ENCODE measurements around the gene CNTNAP2.
A peak's percentile ranks its signal among the peaks of the same experiment; 100 is the strongest.

CNTNAP2 gene

DNA sequence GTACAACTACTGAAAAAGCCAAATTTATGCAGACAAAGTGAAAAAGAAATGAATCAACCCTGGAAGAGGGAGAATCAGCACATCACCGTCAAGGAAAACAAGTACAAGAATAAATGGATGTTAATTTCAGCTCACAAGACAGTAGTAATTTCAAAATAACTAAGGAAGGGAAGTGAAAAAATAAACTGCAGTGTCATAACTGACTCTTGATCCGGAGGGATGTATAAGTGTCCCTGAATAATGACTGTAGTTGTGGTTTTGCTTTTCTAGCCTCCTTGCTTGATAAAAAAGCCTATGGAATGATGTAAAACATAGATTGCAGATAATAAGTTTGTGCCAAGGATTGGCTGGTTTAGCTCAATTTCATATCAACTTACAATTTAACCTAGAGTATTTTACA, 1752.9 kb downstream of the CNTNAP2 start:
- Histone ChIP-seq H3K9me3 (replicated peaks in 1 of 11) (peaks cover 0 to 28% (median 11%) of the 10 kb centered on the region in 11 experiments; a peak in 13 of 22 replicates), H3K4me3 (no peak overlapping the region), H3K4me1 (peaks cover 0 to 25% (median 8%) of the 10 kb centered on the region in 10 experiments; a peak in 11 of 20 replicates), H3K9ac (no peak overlapping the region), H3K27me3 (no peaks in the 10 kb centered on the region), H3K4me2 (peak overlapping the region in 7 of 11 experiments; percentile 21 to 72 (median 44); a peak in 12 of 22 replicates), H3K36me3 (no peaks in the 10 kb centered on the region), H4K20me1 (no peaks in the 10 kb centered on the region), H3K27ac (peak overlapping the region in 5 of 11 experiments; percentile 26 to 64 (median 45); a peak in 8 of 22 replicates)
- no peak for TF ChIP-seq Cebpa-rat (IDR thresholded peaks at IDR 0.05)

DNA sequence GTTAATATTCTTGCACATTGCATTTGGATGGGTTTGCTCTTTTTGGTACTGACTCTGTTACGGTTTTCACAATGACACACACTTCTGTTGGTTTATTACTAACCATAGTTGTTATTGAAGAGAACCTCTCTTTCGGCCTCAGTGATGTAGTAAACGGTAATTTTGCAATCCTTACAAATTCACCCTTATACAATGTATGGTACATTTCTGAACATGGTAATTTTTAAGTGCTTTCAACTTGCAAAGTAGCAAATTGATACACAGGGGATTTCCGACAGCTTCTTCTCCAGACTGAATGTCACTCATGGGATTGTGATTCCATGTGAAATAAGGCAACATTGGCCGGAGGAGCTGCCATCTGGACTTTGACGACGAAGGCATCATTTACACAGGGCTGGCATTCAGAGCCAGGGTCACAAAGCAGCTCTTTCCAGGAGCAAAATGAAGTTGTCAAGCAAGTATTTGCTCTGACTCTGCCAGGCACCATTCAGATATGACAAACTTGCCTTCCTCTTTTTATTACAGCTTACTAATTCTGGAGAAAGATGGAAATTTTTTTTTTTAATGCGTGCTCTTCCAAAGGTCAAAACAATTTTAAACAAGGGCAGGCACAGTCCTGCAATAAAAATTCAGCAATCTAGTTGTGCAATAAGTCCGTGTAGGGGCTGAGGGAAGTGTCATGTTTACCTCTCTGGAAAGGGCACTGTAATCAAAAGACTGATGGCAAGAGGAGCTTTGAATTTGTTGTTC, 1762.5 kb downstream of the CNTNAP2 start:
- no peak overlapping the region for H3K4me3 ChIP-seq

DNA sequence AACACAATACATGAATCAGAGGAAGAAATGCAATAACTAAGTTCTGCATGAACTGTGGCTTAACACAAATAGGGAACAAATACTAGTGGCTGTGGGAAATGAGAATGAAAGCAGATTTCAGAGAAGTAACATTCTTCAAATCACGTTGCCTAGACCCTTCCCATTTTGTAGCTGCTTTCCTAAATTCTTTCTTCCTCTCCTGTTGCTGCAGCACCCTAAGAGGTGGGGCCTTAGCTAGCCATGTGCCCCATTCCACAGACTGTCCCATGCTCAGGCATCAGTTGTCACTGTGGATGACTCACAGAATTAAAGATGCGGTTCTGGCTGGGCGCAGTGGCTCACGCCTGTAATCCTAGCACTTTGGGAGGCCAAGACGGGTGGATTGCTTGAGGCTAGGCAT, 1769.3 kb downstream of the CNTNAP2 start:
- Histone ChIP-seq H3K4me1 (peaks cover 0 to 12% (median 0%) of the 10 kb centered on the region in 10 experiments; a peak in 4 of 20 replicates), H4K20me1 (no peaks in the 10 kb centered on the region), H3K4me3 (no peak overlapping the region), H3K27me3 (no peaks in the 10 kb centered on the region), H3K9me3 (replicated peaks in 1 of 11) (no peaks in the 10 kb centered on the region), H3K9ac (no peak overlapping the region), H3K4me2 (peak overlapping the region in 2 of 11 experiments; percentile 7 to 25; a peak in 3 of 22 replicates), H3K27ac (no peak overlapping the region), H3K36me3 (no peaks in the 10 kb centered on the region)
- no peak for TF ChIP-seq Cebpa-rat (IDR thresholded peaks at IDR 0.05)

More for the DNA sequence above, 1762.5 kb downstream of the CNTNAP2 start:
- Histone ChIP-seq H4K20me1 (no peaks in the 10 kb centered on the region), H3K27ac (no peak overlapping the region), H3K9ac (no peak overlapping the region), H3K4me1 (no peaks in the 10 kb centered on the region), H3K4me2 (no peak overlapping the region), H3K27me3 (no peaks in the 10 kb centered on the region), H3K9me3 (replicated peaks in 1 of 11) (peaks cover 0 to 6% (median 4%) of the 10 kb centered on the region in 11 experiments; a peak in 9 of 22 replicates), H3K36me3 (no peaks in the 10 kb centered on the region)
- TF ChIP-seq Cebpa-rat (IDR thresholded peaks at IDR 0.05): no peak

DNA sequence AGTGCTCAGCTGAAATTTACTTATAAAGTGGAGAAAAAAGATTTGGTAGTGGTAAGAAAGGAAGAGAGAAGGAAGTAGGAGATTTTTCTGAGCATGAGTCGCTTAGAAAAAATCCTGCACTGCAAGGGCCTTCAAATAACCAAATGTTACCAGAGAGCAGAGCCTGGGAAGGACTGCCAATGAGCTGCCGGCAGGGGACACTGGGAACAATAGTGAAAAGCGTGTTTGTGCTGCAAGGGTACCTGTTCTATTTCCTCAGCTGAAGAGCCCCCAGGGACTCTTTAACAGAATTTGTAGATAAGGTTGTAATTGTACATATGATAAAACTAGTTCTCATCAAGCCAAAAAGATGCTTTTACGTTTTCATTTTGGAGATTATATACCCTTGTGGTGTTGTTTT, 1777.7 kb downstream of the CNTNAP2 start:
- no peak for TF ChIP-seq Cebpa-rat (IDR thresholded peaks at IDR 0.05)
- Histone ChIP-seq H3K9ac (no peak overlapping the region), H3K4me2 (no peak overlapping the region), H3K4me1 (no peaks in the 10 kb centered on the region), H3K27ac (no peak overlapping the region), H3K27me3 (no peaks in the 10 kb centered on the region), H3K9me3 (replicated peaks in 1 of 11) (no peaks in the 10 kb centered on the region), H4K20me1 (no peaks in the 10 kb centered on the region), H3K4me3 (no peak overlapping the region), H3K36me3 (no peaks in the 10 kb centered on the region)

DNA sequence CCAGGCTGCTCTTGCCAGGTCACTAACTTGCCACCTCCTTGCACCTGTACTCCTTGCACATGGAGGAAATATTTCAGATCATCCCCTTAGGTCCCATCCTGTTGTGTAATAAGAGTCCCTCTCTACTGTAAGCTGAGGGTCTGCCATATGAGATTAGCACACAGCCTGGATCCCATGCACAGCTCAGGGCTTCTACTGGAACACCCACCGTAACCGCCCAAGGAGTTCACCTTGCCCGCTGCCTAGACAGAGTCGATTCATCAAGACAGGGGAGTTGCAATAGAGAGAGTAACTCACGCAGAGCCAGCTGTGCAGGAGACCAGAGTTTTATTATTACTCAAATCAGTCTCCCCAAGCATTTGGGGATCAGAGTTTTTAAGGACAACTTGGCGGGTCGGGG, 1779.5 kb downstream of the CNTNAP2 start:
- Histone ChIP-seq H3K27me3 (no peaks in the 10 kb centered on the region), H3K4me1 (no peaks in the 10 kb centered on the region), H3K4me3 (no peak overlapping the region), H3K9me3 (replicated peaks in 1 of 11) (peaks cover 0 to 9% (median 0%) of the 10 kb centered on the region in 11 experiments; a peak in 1 of 22 replicates), H3K4me2 (no peak overlapping the region), H3K9ac (no peak overlapping the region), H4K20me1 (no peaks in the 10 kb centered on the region), H3K36me3 (no peaks in the 10 kb centered on the region), H3K27ac (no peak overlapping the region)
- TF ChIP-seq Cebpa-rat (IDR thresholded peaks at IDR 0.05): no peak

DNA sequence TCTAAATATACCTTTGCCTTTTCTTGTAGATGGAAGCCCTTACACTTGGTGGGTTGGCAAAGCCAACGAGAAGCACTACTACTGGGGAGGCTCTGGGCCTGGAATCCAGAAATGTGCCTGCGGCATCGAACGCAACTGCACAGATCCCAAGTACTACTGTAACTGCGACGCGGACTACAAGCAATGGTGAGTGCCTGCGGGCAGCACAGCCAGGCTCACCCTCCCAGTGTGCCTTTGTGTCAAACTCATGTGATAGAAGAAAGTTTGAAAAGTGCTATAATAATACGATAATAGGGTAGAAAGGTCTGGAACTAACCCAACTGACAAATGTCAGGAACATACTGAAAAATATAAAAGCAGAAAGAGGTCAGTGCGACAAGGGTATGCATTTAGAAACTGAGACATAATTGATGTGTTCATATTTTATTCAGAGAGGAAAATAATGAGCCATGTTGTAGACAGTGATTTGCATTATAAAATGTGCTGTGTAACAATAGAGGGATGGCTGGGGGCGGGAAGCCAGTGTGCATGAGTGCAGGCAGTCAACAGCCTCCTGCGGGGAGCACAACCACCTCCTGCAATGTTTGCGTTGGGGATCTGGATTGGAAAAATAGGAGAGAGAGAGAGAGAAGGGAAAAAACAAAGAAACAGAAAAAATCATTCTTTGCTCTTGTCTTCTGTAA, 1787.1 kb downstream of the CNTNAP2 start:
- Histone ChIP-seq H4K20me1 (no peaks in the 10 kb centered on the region), H3K27ac (no peak overlapping the region), H3K4me1 (no peaks in the 10 kb centered on the region), H3K4me3 (no peak overlapping the region), H3K4me2 (no peak overlapping the region), H3K9me3 (replicated peaks in 1 of 11) (peaks cover 0 to 9% (median 0%) of the 10 kb centered on the region in 11 experiments; a peak in 1 of 22 replicates), H3K36me3 (no peaks in the 10 kb centered on the region), H3K27me3 (no peaks in the 10 kb centered on the region), H3K9ac (no peak overlapping the region)
- no peak for TF ChIP-seq Cebpa-rat (IDR thresholded peaks at IDR 0.05)

DNA sequence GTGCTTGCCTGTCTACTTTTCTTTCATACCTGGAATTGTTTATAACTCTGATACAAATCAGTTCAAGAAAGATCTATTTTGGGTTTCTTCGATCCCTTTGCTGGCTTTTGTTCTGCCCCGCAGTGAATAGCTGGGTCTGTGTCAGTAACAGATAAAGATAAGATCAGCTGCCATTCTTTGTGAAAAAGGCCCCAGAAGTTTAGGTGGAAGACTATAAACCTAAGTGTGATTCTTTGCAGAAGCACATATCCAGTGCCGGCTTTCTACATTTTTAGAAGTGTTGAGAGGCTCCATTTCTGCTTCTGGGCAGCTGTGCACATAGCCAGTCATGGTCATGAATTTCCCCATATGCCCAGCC, 1787.6 kb downstream of the CNTNAP2 start:
- Histone ChIP-seq H3K9me3 (replicated peaks in 1 of 11) (peaks cover 0 to 9% (median 0%) of the 10 kb centered on the region in 11 experiments; a peak in 1 of 22 replicates), H4K20me1 (no peaks in the 10 kb centered on the region), H3K4me2 (no peak overlapping the region), H3K9ac (no peak overlapping the region), H3K4me1 (no peaks in the 10 kb centered on the region), H3K36me3 (no peaks in the 10 kb centered on the region), H3K27me3 (no peaks in the 10 kb centered on the region), H3K27ac (no peak overlapping the region), H3K4me3 (no peak overlapping the region)
- no peak for TF ChIP-seq Cebpa-rat (IDR thresholded peaks at IDR 0.05)

DNA sequence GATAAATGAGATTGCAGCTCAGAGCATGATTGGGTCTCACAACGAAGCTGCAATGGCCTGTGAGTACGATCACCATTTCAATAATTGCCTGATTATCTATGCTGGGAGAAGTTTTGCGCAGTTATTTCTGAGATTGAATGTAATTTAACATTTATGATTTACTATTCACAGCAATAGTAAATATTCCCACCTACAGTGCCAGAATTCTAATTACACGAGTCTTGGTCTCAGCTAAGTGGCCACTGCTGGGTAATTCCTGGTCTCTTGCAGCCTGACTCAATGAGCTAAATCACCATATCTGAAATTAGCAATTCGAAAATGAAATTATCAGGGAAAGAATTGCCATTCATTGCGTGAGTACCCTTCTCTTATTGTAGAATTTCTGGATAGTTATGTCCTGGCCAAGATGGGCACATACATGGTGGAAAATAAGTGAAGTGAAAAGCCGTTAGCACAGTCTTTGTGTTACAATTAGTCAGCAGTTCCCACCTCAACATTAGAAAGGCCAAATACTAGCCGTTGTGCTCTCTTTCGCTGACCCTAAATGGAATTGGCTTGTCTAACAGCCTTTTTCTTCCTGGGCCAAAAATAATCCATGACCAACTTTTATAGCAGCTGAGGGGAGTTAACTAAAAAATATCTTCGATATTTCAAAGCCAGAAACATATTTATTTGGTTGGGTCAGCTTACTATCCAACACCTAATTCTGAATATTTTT, 1793.0 kb downstream of the CNTNAP2 start:
- H3K36me3 ChIP-seq: no peaks in the 10 kb centered on the region
- peaks cover 9 to 21% (median 16%) of the 10 kb centered on the region in 10 experiments; a peak in 16 of 20 replicates for H3K4me1 ChIP-seq
- no peaks in the 10 kb centered on the region for H3K27me3 ChIP-seq
- no peak overlapping the region for H3K4me2 ChIP-seq
- TF ChIP-seq Cebpa-rat (IDR thresholded peaks at IDR 0.05): no peak
- H3K27ac ChIP-seq: no peak overlapping the region
- no peak overlapping the region for H3K4me3 ChIP-seq
- no peaks in the 10 kb centered on the region for H3K9me3 ChIP-seq (replicated peaks in 1 of 11)
- H3K9ac ChIP-seq: no peak overlapping the region
- H4K20me1 ChIP-seq: no peaks in the 10 kb centered on the region

DNA sequence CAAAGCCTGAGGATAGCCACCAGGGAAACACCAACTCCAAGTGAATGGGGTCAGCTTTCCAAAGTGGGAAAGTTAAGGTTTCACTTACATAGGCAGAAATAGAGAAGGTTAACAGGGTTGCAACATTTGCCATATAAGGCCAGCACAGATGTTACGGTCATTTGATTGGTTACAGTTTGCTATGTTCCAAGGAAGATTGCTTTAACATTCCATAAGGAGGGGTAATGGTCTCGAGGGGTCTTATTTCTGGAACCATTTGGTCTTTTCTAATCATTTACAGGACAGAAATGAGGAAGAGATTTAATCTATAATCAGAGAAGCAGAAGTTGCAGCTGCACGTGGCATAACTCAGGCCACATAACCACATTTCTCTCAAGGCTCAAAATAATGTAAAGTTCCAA, 1794.6 kb downstream of the CNTNAP2 start:
- Histone ChIP-seq H3K27me3 (no peaks in the 10 kb centered on the region), H3K9ac (no peak overlapping the region), H3K9me3 (replicated peaks in 1 of 11) (no peaks in the 10 kb centered on the region), H4K20me1 (no peaks in the 10 kb centered on the region), H3K4me1 (peaks cover 9 to 21% (median 16%) of the 10 kb centered on the region in 10 experiments; a peak in 16 of 20 replicates), H3K4me3 (no peak overlapping the region), H3K36me3 (no peaks in the 10 kb centered on the region), H3K27ac (peak overlapping the region in 4 of 11 experiments; percentile 10 to 35 (median 22); a peak in 6 of 22 replicates), H3K4me2 (peak overlapping the region in 9 of 11 experiments; percentile 12 to 56 (median 33); a peak in 15 of 22 replicates)
- TF ChIP-seq Cebpa-rat (IDR thresholded peaks at IDR 0.05): 0 out of 22 replicates have a peak, but pooled peaks of 1 of the 11 experiments have one; percentile 7

Measured in BLaER1 treated with 17β-estradiol and CSF1 and Interleukin-3, amounts not matched to agents 10 nM and 100 nM (cell line).